Suprapubic skin (tissue), 4 donors: ENCODE data around the gene DENND2A. TPM values are rescaled to one million over a fixed set of nuclear protein-coding genes. Genes with fewer than 3 reads are reported as not detected.

ENCODE experiments used
- DNase-seq, 2 donors: peaks; one replicate each; pipeline ENCODE4 v3.0.0-alpha.2; 2019; ENCODE audit warnings: low spot score in 2 of 2
- H3K27ac ChIP-seq: fragments of 200-600 bp; sonication (generic); one replicate; pipeline ENCODE4 v1.5.1; 2019
- H3K27me3 ChIP-seq: fragments of 200-600 bp; sonication (generic); one replicate; pipeline ENCODE4 v1.5.1; 2019
- H3K36me3 ChIP-seq: fragments of 200-600 bp; sonication (generic); one replicate; pipeline ENCODE4 v1.5.1; 2019
- H3K4me1 ChIP-seq: fragments of 200-600 bp; sonication (generic); one replicate; pipeline ENCODE4 v1.5.1; 2019
- H3K4me3 ChIP-seq: fragments of 200-600 bp; sonication (generic); one replicate; pipeline ENCODE4 v1.5.1; 2019; ENCODE audit warnings: mild to moderate bottlenecking
- H3K9me3 ChIP-seq: fragments of 200-600 bp; sonication (generic); one replicate; pipeline ENCODE4 v1.5.1; 2019
- CTCF ChIP-seq, 2 donors: fragments of 200-600 bp in 1 of 2; fragments of 450-650 bp in 1 of 2; sonication (generic) in 1 of 2; IDR thresholded peaks; one replicate each; pipeline ENCODE4 v1.5.1; 2016 to 2019; ENCODE audit warnings: antibody characterized with exemption in 2 of 2, mild to moderate bottlenecking in 1 of 2, moderate library complexity in 1 of 2
- EP300 ChIP-seq: sonication (generic); formaldehyde crosslinking; IDR thresholded peaks from one replicate; pipeline ENCODE4 v1.6.1; 2017; ENCODE audit warnings: antibody characterized with exemption
- POLR2A ChIP-seq, 2 donors: fragments of 450-650 bp; IDR thresholded peaks; one replicate each; pipeline ENCODE4 v1.6.1; 2017; ENCODE audit warnings: antibody characterized with exemption in 2 of 2, mild to moderate bottlenecking in 2 of 2, moderate library complexity in 2 of 2
- POLR2AphosphoS5 ChIP-seq, 3 donors: sonication (generic); formaldehyde crosslinking; IDR thresholded peaks; one replicate each; pipeline ENCODE4 v1.6.1; 2017; ENCODE audit warnings: antibody characterized with exemption in 3 of 3
- WGBS: methylation state at CpG from one replicate; pipeline ENCODE4 v1.1.5; 2018; 5-methylcytosine and 5-hydroxymethylcytosine counted together
- total RNA-seq, 4 donors: library from RNA; depleted of rRNA; stranded (reverse); fragments of >200 nt; gene quantifications; one replicate each; pipeline ENCODE4 v1.1.0, GENCODE V29; 2016

DENND2A gene
- total RNA-seq, 4 donors from 2014 or later = 0.99 to 5.1 (median 2.2) TPM

DNA sequence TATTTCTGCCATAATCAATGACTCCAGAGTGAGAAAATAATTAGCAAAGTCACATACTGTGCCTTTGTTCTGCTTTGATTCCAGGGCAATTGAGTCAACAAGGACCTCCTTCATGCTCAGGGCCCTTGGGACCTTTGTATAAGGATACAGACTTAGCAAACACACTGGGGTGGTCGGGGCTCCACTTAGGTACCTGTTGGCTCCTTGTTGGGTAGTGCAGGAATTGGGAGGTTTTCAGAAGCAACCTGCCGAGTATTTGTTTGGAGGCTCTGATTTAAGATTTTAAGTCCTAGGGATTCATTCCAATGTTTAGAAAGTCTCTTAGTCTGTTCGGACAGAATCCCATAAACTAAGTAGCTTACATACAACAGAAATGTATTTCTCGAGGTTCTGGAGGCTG is 35.1 kb upstream of the DENND2A start:
- Histone ChIP-seq H3K9me3 (no peaks in the 10 kb centered on the region), H3K36me3 (peaks cover 29% of the 10 kb centered on the region), H3K4me1 (peaks cover 27% of the 10 kb centered on the region), H3K27me3 (no peaks in the 10 kb centered on the region), H3K4me3 (no peak overlapping the region), H3K27ac (no peak overlapping the region)
- TF ChIP-seq POLR2A (IDR thresholded peaks at IDR 0.05) = no peak
- TF ChIP-seq POLR2AphosphoS5 (IDR thresholded peaks at IDR 0.05) = no peak
- no peak for TF ChIP-seq EP300
- no peak for TF ChIP-seq CTCF (IDR thresholded peaks at IDR 0.05)
- WGBS = 88% methylated on average over 4 of the region's 4 CpGs
- peak; percentile 17 to 52 for DNase-seq

DNA sequence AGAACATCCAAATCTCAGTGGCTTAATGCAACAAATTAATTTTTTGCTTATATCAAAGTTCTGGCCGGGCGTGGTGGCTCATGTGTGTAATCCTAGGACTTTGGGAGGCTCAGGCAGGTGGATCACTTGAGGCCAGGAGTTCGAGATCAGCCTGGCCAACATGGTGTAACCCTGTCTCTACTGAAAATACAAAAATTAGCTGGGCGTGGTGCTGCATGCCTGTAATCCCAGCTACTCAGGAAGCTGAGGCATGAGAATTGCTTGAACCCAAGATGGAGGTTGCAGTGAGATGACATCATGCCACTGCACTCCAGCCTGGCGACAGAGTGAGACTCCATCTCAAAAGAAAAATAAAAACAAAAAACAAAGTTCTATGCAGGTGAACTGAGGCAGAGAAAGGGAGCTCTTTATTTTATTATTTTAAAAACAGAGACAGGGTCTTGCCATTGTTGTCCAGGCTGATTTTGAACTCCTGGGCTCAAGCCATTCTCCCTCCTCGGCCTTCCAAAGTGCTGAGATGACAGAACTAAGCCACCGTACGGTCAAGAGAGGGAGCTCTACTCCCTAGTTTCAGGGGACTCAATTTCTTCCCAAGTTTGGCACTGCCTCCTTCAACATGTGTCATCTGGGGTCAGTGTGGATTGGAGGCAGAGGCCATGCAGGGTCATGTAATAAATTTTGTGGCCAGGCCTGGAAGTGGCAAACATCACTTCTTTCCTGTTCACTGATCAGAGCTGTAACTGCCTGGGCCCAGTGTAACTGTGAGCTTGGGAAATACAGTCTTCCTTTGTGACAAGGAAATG is 34.5 kb upstream of the DENND2A start:
- H3K4me3 ChIP-seq = no peak overlapping the region
- no peak overlapping the region for H3K27ac ChIP-seq
- no peak for TF ChIP-seq CTCF (IDR thresholded peaks at IDR 0.05)
- TF ChIP-seq EP300 = no peak
- no peak for TF ChIP-seq POLR2AphosphoS5 (IDR thresholded peaks at IDR 0.05)
- no peak for TF ChIP-seq POLR2A (IDR thresholded peaks at IDR 0.05)
- H3K4me1 ChIP-seq = peaks cover 27% of the 10 kb centered on the region
- no peaks in the 10 kb centered on the region for H3K27me3 ChIP-seq
- H3K9me3 ChIP-seq = no peaks in the 10 kb centered on the region
- peak; percentile 57 to 61 for DNase-seq
- 70% methylated on average over 8 of the region's 8 CpGs for WGBS
- H3K36me3 ChIP-seq = peaks cover 23% of the 10 kb centered on the region

- Histone ChIP-seq H3K9me3 (no peaks in the 10 kb centered on the region), H3K27ac (peak overlapping the region; percentile 94), H3K36me3 (peaks cover 16% of the 10 kb centered on the region), H3K4me3 (no peak overlapping the region), H3K4me1 (peaks cover 27% of the 10 kb centered on the region), H3K27me3 (no peaks in the 10 kb centered on the region)
- 72% methylated on average over 5 of the region's 5 CpGs for WGBS
- TF ChIP-seq POLR2A (IDR thresholded peaks at IDR 0.05) (no peak), EP300 (no peak), POLR2AphosphoS5 (IDR thresholded peaks at IDR 0.05) (no peak), CTCF (IDR thresholded peaks at IDR 0.05) (no peak)
- peak; percentile 15 to 56 for DNase-seq
Observed at GRCh38 chr7:140674356-140674800, 33.8 kb upstream of the DENND2A start.

DNA sequence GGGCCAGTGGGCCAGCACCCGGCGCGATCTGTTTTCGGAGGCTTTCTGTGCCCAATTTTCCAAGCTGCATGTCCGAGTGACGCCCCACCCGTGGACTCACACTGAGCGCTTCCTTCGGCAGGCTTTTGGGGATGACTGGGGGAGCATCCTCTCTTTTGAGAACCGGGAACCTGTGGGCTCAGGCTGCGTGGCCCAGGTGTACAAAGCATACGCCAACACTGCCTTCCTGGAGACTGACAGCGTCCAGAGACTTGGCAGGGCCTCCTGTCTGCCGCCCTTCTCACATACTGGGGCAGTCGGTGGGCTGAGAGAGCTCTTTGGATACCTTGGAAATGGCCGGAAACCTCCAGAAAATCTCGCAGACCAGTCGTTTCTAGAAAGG is 33.2 kb upstream of the DENND2A start:
- no peak for DNase-seq
- WGBS = 12% methylated on average over 15 of the region's 18 CpGs
- Histone ChIP-seq H3K9me3 (no peaks in the 10 kb centered on the region), H3K27me3 (no peaks in the 10 kb centered on the region), H3K27ac (peak overlapping the region; percentile 94), H3K4me3 (peak overlapping the region; percentile 93), H3K4me1 (peaks cover 27% of the 10 kb centered on the region), H3K36me3 (peaks cover 10% of the 10 kb centered on the region)
- TF ChIP-seq POLR2A (IDR thresholded peaks at IDR 0.05) (no peak), EP300 (no peak), CTCF (IDR thresholded peaks at IDR 0.05) (no peak)

- H3K27me3 ChIP-seq = no peaks in the 10 kb centered on the region
- WGBS = 3% methylated on average over 13 of the region's 72 CpGs
- peaks cover 27% of the 10 kb centered on the region for H3K4me1 ChIP-seq
- peak in 1 of 2 donors; percentile 77 for DNase-seq
- peak overlapping the region; percentile 93 for H3K4me3 ChIP-seq
- H3K9me3 ChIP-seq = no peaks in the 10 kb centered on the region
- H3K27ac ChIP-seq = peak overlapping the region; percentile 94
- H3K36me3 ChIP-seq = peaks cover 4% of the 10 kb centered on the region
- TF ChIP-seq POLR2AphosphoS5 (IDR thresholded peaks at IDR 0.05) = no peak
- TF ChIP-seq POLR2A (IDR thresholded peaks at IDR 0.05) = no peak
- TF ChIP-seq CTCF (IDR thresholded peaks at IDR 0.05) = no peak
Observed at GRCh38 chr7:140673063-140673773, 32.6 kb upstream of the DENND2A start.
